Caco-2 (cell line): ENCODE data around the gene WDFY4. TPM values are rescaled to one million over a fixed set of nuclear protein-coding genes. Genes with fewer than 3 reads are reported as not detected.

Source experiments
- BruUV-seq: library from RNA; stranded (reverse); fragments of 400-500 nt; replicated peaks from 2 replicates; lab custom pipeline; 2021; lab: Mats Ljungman, UMichigan
- CTCF ChIA-PET: fragments of 300-600 bp; sonication (Branson Sonifier 250); formaldehyde crosslinking; loops from one replicate; lab custom pipeline; 2022; ENCODE audit warnings: antibody characterized with exemption; lab: Charles Lee
- POLR2A ChIA-PET: fragments of 300-600 bp; sonication (Branson Sonifier 250); formaldehyde crosslinking; loops from one replicate; lab custom pipeline; 2022; ENCODE audit warnings: antibody characterized with exemption; lab: Charles Lee
- DNase-seq, 2 experiments: peaks; one replicate each; pipeline versions ENCODE4 v3.0.0 to v3.0.0-alpha.2; 2020 to 2022
- H3K27me3 ChIP-seq: replicated peaks from 2 replicates; pipeline ENCODE4 v1.6.0; 2011; ENCODE audit warnings: low read length; ENCODE audit not compliant: control insufficient read depth, insufficient read depth
- H3K36me3 ChIP-seq: 2 replicates; pipeline ENCODE4 v1.5.1; 2011; ENCODE audit warnings: low read length; ENCODE audit not compliant: control insufficient read depth, insufficient read depth
- H3K4me1 ChIP-seq: fragments of 250-450 bp; sonication (Bioruptor Pico); 2 replicates; pipeline ENCODE4 v1.5.1; 2020; ENCODE audit warnings: mild to moderate bottlenecking
- H3K4me3 ChIP-seq: 2 replicates; pipeline ENCODE4 v1.5.1; 2011; ENCODE audit warnings: low read depth, mild to moderate bottlenecking, control low read depth, low read length
- H3K9me3 ChIP-seq: fragments of 250-450 bp; sonication (Bioruptor Pico); 2 replicates; pipeline ENCODE4 v1.5.1; 2020; ENCODE audit warnings: mild to moderate bottlenecking, moderate library complexity
- H3K27ac Mint-ChIP-seq: one replicate; pipeline ENCODE4 v1.8.0; 2022; ENCODE audit warnings: mixed read lengths; ENCODE audit not compliant: unreplicated experiment
- H3K27me3 Mint-ChIP-seq: one replicate; pipeline ENCODE4 v1.8.0; 2022; ENCODE audit warnings: mixed read lengths; ENCODE audit not compliant: insufficient read depth, unreplicated experiment
- H3K36me3 Mint-ChIP-seq: one replicate; pipeline ENCODE4 v1.8.0; 2022; ENCODE audit warnings: mild to moderate bottlenecking, mixed read lengths; ENCODE audit not compliant: insufficient read depth, unreplicated experiment
- H3K4me1 Mint-ChIP-seq: one replicate; pipeline ENCODE4 v1.8.0; 2022; ENCODE audit warnings: low read depth, mixed read lengths; ENCODE audit not compliant: unreplicated experiment
- H3K4me3 Mint-ChIP-seq: one replicate; pipeline ENCODE4 v1.8.0; 2022; ENCODE audit warnings: mild to moderate bottlenecking, moderate library complexity, mixed read lengths; ENCODE audit not compliant: unreplicated experiment
- H3K9me3 Mint-ChIP-seq: one replicate; pipeline ENCODE4 v1.8.0; 2022; ENCODE audit warnings: mixed read lengths; ENCODE audit not compliant: unreplicated experiment
- CTCF ChIP-seq, 2 experiments: fragments of 200-600 bp in 1 of 2; IDR thresholded peaks; 1 replicate in 1 of 2; 2 replicates in 1 of 2; pipeline versions ENCODE4 v1.5.1 to v1.8.0; 2011 to 2022; ENCODE audit warnings: antibody characterized with exemption in 1 of 2, control low read depth in 1 of 2, inconsistent platforms in 1 of 2, low read depth in 1 of 2, low read length in 1 of 2, mild to moderate bottlenecking in 1 of 2, moderate library complexity in 1 of 2; ENCODE audit not compliant: insufficient read depth in 1 of 2, severe bottlenecking in 1 of 2, unreplicated experiment in 1 of 2
- intact Hi-C: fragments of 100-400 bp; cut with micrococcal nuclease; formaldehyde crosslinking; loops from one replicate; pipeline ENCODE4 v1.10.0; 2022; ENCODE audit not compliant: unreplicated experiment
- total RNA-seq: library from RNA; stranded (reverse); gene quantifications from 2 replicates; pipeline ENCODE4 v1.2.3, GENCODE V29; 2022

WDFY4 gene
- total RNA-seq, 1 experiment from 2014 or later = not detected

- BruUV-seq = no TSS peak
- TF ChIP-seq CTCF (IDR thresholded peaks at IDR 0.05; ENCODE audit: insufficient read depth in 1 of 2, low read depth in 1 of 2, low read length in 1 of 2, severe bottlenecking in 1 of 2, unreplicated experiment in 1 of 2) = no peak
- no peaks in the 10 kb centered on the region for H3K36me3 ChIP-seq
- no peak overlapping the region for H3K4me3 Mint-ChIP-seq
- no peaks in the 10 kb centered on the region for H3K4me1 ChIP-seq
- no peak overlapping the region for H3K27ac Mint-ChIP-seq
- peaks cover 8% of the 10 kb centered on the region for H3K4me1 Mint-ChIP-seq
- ChIA-PET CTCF (interaction anchor here (1.0 to 1.8 kb wide), 2 partner anchors 24 to 163 kb away, joined by 3 to 8 read pairs; no protein-coding TSS in a partner anchor), POLR2A (no interaction called here)
- intact Hi-C loops = loop anchor here (2.0 kb wide), 1 partner anchor 163 kb away; no protein-coding TSS in a partner anchor
- no peak overlapping the region for H3K4me3 ChIP-seq
- no peaks in the 10 kb centered on the region for H3K27me3 ChIP-seq
- H3K36me3 Mint-ChIP-seq = no peaks in the 10 kb centered on the region
- no peaks in the 10 kb centered on the region for H3K9me3 Mint-ChIP-seq
- peaks cover 9% of the 10 kb centered on the region for H3K27me3 Mint-ChIP-seq
- no peak for DNase-seq
- no peaks in the 10 kb centered on the region for H3K9me3 ChIP-seq
These were observed 317.4 kb downstream of the WDFY4 start for GRCh38 chr10:49001870-49002672.

GRCh38 chr10:49005270-49005669 lies 320.6 kb downstream of the WDFY4 start:
- intact Hi-C loops = no loop called here
- Mint-ChIP-seq H3K27me3 (peaks cover 8% of the 10 kb centered on the region), H3K4me1 (peaks cover 8% of the 10 kb centered on the region), H3K27ac (no peak overlapping the region), H3K9me3 (no peaks in the 10 kb centered on the region), H3K4me3 (no peak overlapping the region), H3K36me3 (no peaks in the 10 kb centered on the region)
- Histone ChIP-seq H3K4me1 (no peaks in the 10 kb centered on the region), H3K36me3 (no peaks in the 10 kb centered on the region), H3K9me3 (no peaks in the 10 kb centered on the region), H3K27me3 (no peaks in the 10 kb centered on the region), H3K4me3 (no peak overlapping the region)
- BruUV-seq = no TSS peak
- DNase-seq = no peak
- ChIA-PET POLR2A (no interaction called here), CTCF (no interaction called here)
- TF ChIP-seq CTCF (IDR thresholded peaks at IDR 0.05; ENCODE audit: insufficient read depth in 1 of 2, low read depth in 1 of 2, low read length in 1 of 2, severe bottlenecking in 1 of 2, unreplicated experiment in 1 of 2) = no peak

GRCh38 chr10:49007129-49007528 lies 322.5 kb downstream of the WDFY4 start:
- Histone ChIP-seq H3K36me3 (no peaks in the 10 kb centered on the region), H3K4me1 (no peaks in the 10 kb centered on the region), H3K4me3 (no peak overlapping the region), H3K27me3 (no peaks in the 10 kb centered on the region), H3K9me3 (no peaks in the 10 kb centered on the region)
- no TSS peak for BruUV-seq
- no peak overlapping the region for H3K4me3 Mint-ChIP-seq
- no peaks in the 10 kb centered on the region for H3K9me3 Mint-ChIP-seq
- no peaks in the 10 kb centered on the region for H3K36me3 Mint-ChIP-seq
- POLR2A ChIA-PET = no interaction called here
- no peak for TF ChIP-seq CTCF (IDR thresholded peaks at IDR 0.05; ENCODE audit: insufficient read depth in 1 of 2, low read depth in 1 of 2, low read length in 1 of 2, severe bottlenecking in 1 of 2, unreplicated experiment in 1 of 2)
- no peaks in the 10 kb centered on the region for H3K4me1 Mint-ChIP-seq
- intact Hi-C loops = no loop called here
- H3K27ac Mint-ChIP-seq = no peak overlapping the region
- no peak for DNase-seq
- CTCF ChIA-PET = no interaction called here
- H3K27me3 Mint-ChIP-seq = peaks cover 11% of the 10 kb centered on the region
